Liver (tissue), 9 donors: ENCODE results near the gene ARSB. TPM values are rescaled to one million over a fixed set of nuclear protein-coding genes. Genes with fewer than 3 reads are reported as not detected.

ENCODE experiments used
- DNase-seq: peaks from one replicate; pipeline ENCODE4 v3.0.0-alpha.2; 2017; ENCODE audit warnings: low spot score
- H3K27ac ChIP-seq, 2 donors: one replicate each; pipeline ENCODE4 v1.7.0; 2013; ENCODE audit warnings: inconsistent platforms in 2 of 2, low read length in 2 of 2, control low read depth in 1 of 2, low read depth in 1 of 2, mild to moderate bottlenecking in 1 of 2
- H3K27me3 ChIP-seq, 4 donors: one replicate each; pipeline versions ENCODE4 v1.6.1 to v1.7.0; 2013; ENCODE audit warnings: low read length in 3 of 4, inconsistent platforms in 1 of 4, mild to moderate bottlenecking in 1 of 4, moderate library complexity in 1 of 4; ENCODE audit not compliant: control insufficient read depth in 4 of 4, insufficient read depth in 4 of 4
- H3K36me3 ChIP-seq, 4 donors: one replicate each; pipeline versions ENCODE4 v1.6.1 to v1.7.0; 2013; ENCODE audit warnings: low read length in 3 of 4, mild to moderate bottlenecking in 3 of 4, low read depth in 1 of 4, moderate library complexity in 1 of 4; ENCODE audit not compliant: control insufficient read depth in 4 of 4, insufficient read depth in 3 of 4
- H3K4me1 ChIP-seq, 4 donors: one replicate each; pipeline versions ENCODE4 v1.6.1 to v1.7.0; 2013; ENCODE audit warnings: low read length in 3 of 4, mild to moderate bottlenecking in 3 of 4, moderate library complexity in 1 of 4; ENCODE audit not compliant: control insufficient read depth in 4 of 4, insufficient read depth in 4 of 4
- H3K4me3 ChIP-seq, 3 donors: one replicate each; pipeline versions ENCODE4 v1.6.1 to v1.7.0; 2013; ENCODE audit warnings: low read length in 3 of 3, control low read depth in 1 of 3, low read depth in 1 of 3, mild to moderate bottlenecking in 1 of 3
- H3K9ac ChIP-seq, 2 donors: one replicate each; pipeline ENCODE4 v1.7.0; 2013; ENCODE audit warnings: low read length in 2 of 2, mild to moderate bottlenecking in 2 of 2, moderate library complexity in 2 of 2, control low read depth in 1 of 2, low read depth in 1 of 2
- H3K9me3 ChIP-seq, 4 donors: one replicate each; pipeline versions ENCODE4 v1.6.1 to v1.7.0; 2013; ENCODE audit warnings: low read length in 3 of 4; ENCODE audit not compliant: control insufficient read depth in 4 of 4
- ATF3 ChIP-seq: IDR thresholded peaks from 2 replicates; pipeline ENCODE4 v1.6.1; 2016; ENCODE audit warnings: antibody characterized with exemption
- EGR1 ChIP-seq, 2 donors: IDR thresholded peaks; 2 replicates each; pipeline ENCODE4 v1.6.1; 2016 to 2018; ENCODE audit warnings: antibody characterized with exemption in 2 of 2, low read depth in 2 of 2
- FOXA1 ChIP-seq: IDR thresholded peaks from 2 replicates; pipeline ENCODE4 v1.6.1; 2016; ENCODE audit warnings: antibody characterized with exemption
- FOXA2 ChIP-seq: IDR thresholded peaks from 2 replicates; pipeline ENCODE4 v1.6.1; 2016; ENCODE audit warnings: antibody characterized with exemption
- GABPA ChIP-seq, 2 donors: IDR thresholded peaks in 1 of 2; conservative IDR thresholded peaks in 1 of 2; 2 replicates each; pipeline ENCODE4 v1.6.1; 2016; ENCODE audit warnings: antibody characterized with exemption in 2 of 2, mild to moderate bottlenecking in 1 of 2, moderate library complexity in 1 of 2
- HNF4A ChIP-seq, 2 donors: conservative IDR thresholded peaks; 2 replicates each; pipeline ENCODE4 v1.6.1; 2016; ENCODE audit warnings: antibody characterized with exemption in 2 of 2, mild to moderate bottlenecking in 2 of 2
- HNF4G ChIP-seq: IDR thresholded peaks from 2 replicates; pipeline ENCODE4 v1.6.1; 2016; ENCODE audit warnings: antibody characterized with exemption
- JUND ChIP-seq, 2 donors: IDR thresholded peaks; 2 replicates each; pipeline ENCODE4 v1.6.1; 2016; ENCODE audit warnings: antibody characterized with exemption in 2 of 2
- NR2F2 ChIP-seq: IDR thresholded peaks from 2 replicates; pipeline ENCODE4 v1.6.1; 2016; ENCODE audit warnings: antibody characterized with exemption
- RAD21 ChIP-seq, 2 donors: IDR thresholded peaks; 2 replicates each; pipeline ENCODE4 v1.6.1; 2016; ENCODE audit warnings: antibody characterized with exemption in 2 of 2, mild to moderate bottlenecking in 2 of 2
- REST ChIP-seq: IDR thresholded peaks from 2 replicates; pipeline ENCODE4 v1.6.1; 2016; ENCODE audit warnings: antibody characterized with exemption, mild to moderate bottlenecking
- RXRA ChIP-seq, 2 donors: IDR thresholded peaks; 2 replicates each; pipeline ENCODE4 v1.6.1; 2017 to 2018; ENCODE audit warnings: antibody characterized with exemption in 2 of 2, mild to moderate bottlenecking in 1 of 2
- SP1 ChIP-seq: IDR thresholded peaks from 2 replicates; pipeline ENCODE4 v1.6.1; 2018; ENCODE audit warnings: antibody characterized with exemption, mild to moderate bottlenecking
- TAF1 ChIP-seq: conservative IDR thresholded peaks from 2 replicates; pipeline ENCODE4 v1.6.1; 2016; ENCODE audit warnings: antibody characterized with exemption, mild to moderate bottlenecking
- YY1 ChIP-seq: IDR thresholded peaks from 2 replicates; pipeline ENCODE4 v1.6.1; 2016; ENCODE audit warnings: antibody characterized with exemption, mild to moderate bottlenecking
- WGBS: extraction: QIAGEN DNeasy Blood & Tissue Kit; methylation state at CpG from one replicate; pipeline ENCODE4 v1.1.7; 2013; 5-methylcytosine and 5-hydroxymethylcytosine counted together
- polyA plus RNA-seq, 2 donors: library from polyadenylated mRNA; stranded (reverse) in 1 of 2; unstranded in 1 of 2; fragments of 200-250 nt in 1 of 2; fragments of >200 nt in 1 of 2; fragmentation: Nextera tagmentation in 1 of 2; extraction: Ambion mirVana in 1 of 2; gene quantifications; one replicate each; pipeline versions ENCODE4 v1.2.1 to v1.2.3, GENCODE V29; 2013 to 2015
- total RNA-seq, 2 donors: library from RNA; depleted of rRNA; stranded (reverse); fragments of >200 nt; gene quantifications; one replicate each; pipeline ENCODE4 v1.2.3, GENCODE V29; 2014
- TF ChIP-seq, protein P1 (sequence below): fragments of 150-350 bp; IDR thresholded peaks from 2 replicates; pipeline ENCODE4 v1.5.1; 2017; ENCODE audit warnings: improper control_type of control experiment, low read depth, low read length; ENCODE audit not compliant: missing input control
- TF ChIP-seq, protein P2 (sequence below): IDR thresholded peaks from 2 replicates; pipeline ENCODE4 v1.6.1; 2016; ENCODE audit warnings: antibody characterized with exemption
- TF ChIP-seq, protein P3 (sequence below): IDR thresholded peaks from 2 replicates; pipeline ENCODE4 v1.6.1; 2016; ENCODE audit warnings: antibody characterized with exemption
- donor health status: healthy.
- donor health status: healthy.
- donor health status: healthy.
- donor health status: healthy.
- donor health status: healthy.

ARSB gene
- total and polyA plus RNA-seq, 4 donors: 3.5 to 26.2 (median 8.7) TPM

DNA sequence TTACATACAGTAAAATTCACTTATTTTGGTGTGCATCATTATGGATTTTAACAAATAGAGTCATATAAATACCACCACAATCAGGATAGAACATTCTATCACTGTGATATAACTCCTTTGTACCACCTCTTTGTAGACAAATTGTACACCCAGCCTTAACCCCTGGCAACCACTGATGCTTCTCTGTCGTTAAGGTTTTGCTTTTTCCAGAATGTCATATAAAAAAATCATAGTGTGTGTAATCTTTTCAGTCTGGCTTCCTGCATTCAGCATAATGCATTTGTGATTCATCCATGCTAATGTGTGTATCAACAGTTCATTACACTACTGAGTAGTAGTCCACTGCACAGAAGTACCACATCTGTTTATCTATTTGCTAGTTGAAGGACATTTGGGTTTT is 81.2 kb downstream of the ARSB start:
- no peak for DNase-seq
- Histone ChIP-seq H3K9ac (no peak overlapping the region), H3K9me3 (no peaks in the 10 kb centered on the region), H3K27ac (no peak overlapping the region), H3K4me1 (no peaks in the 10 kb centered on the region), H3K27me3 (no peaks in the 10 kb centered on the region), H3K4me3 (no peak overlapping the region), H3K36me3 (no peaks in the 10 kb centered on the region)
- TF ChIP-seq, protein P1, sequence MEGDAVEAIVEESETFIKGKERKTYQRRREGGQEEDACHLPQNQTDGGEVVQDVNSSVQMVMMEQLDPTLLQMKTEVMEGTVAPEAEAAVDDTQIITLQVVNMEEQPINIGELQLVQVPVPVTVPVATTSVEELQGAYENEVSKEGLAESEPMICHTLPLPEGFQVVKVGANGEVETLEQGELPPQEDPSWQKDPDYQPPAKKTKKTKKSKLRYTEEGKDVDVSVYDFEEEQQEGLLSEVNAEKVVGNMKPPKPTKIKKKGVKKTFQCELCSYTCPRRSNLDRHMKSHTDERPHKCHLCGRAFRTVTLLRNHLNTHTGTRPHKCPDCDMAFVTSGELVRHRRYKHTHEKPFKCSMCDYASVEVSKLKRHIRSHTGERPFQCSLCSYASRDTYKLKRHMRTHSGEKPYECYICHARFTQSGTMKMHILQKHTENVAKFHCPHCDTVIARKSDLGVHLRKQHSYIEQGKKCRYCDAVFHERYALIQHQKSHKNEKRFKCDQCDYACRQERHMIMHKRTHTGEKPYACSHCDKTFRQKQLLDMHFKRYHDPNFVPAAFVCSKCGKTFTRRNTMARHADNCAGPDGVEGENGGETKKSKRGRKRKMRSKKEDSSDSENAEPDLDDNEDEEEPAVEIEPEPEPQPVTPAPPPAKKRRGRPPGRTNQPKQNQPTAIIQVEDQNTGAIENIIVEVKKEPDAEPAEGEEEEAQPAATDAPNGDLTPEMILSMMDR: no peak
- no peak for TF ChIP-seq FOXA2
- TF ChIP-seq TAF1: no peak
- TF ChIP-seq, protein P2, sequence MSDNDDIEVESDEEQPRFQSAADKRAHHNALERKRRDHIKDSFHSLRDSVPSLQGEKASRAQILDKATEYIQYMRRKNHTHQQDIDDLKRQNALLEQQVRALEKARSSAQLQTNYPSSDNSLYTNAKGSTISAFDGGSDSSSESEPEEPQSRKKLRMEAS: no peak
- TF ChIP-seq HNF4G: no peak
- no peak for TF ChIP-seq NR2F2
- TF ChIP-seq, protein P3, sequence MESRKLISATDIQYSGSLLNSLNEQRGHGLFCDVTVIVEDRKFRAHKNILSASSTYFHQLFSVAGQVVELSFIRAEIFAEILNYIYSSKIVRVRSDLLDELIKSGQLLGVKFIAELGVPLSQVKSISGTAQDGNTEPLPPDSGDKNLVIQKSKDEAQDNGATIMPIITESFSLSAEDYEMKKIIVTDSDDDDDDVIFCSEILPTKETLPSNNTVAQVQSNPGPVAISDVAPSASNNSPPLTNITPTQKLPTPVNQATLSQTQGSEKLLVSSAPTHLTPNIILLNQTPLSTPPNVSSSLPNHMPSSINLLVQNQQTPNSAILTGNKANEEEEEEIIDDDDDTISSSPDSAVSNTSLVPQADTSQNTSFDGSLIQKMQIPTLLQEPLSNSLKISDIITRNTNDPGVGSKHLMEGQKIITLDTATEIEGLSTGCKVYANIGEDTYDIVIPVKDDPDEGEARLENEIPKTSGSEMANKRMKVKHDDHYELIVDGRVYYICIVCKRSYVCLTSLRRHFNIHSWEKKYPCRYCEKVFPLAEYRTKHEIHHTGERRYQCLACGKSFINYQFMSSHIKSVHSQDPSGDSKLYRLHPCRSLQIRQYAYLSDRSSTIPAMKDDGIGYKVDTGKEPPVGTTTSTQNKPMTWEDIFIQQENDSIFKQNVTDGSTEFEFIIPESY: no peak
- no peak for TF ChIP-seq FOXA1
- TF ChIP-seq HNF4A (conservative IDR thresholded peaks at IDR 0.05): no peak
- no peak for TF ChIP-seq ATF3
- TF ChIP-seq RAD21 (IDR thresholded peaks at IDR 0.05): no peak
- no peak for TF ChIP-seq EGR1 (IDR thresholded peaks at IDR 0.05; ENCODE audit: low read depth in 2 of 2)
- no peak for TF ChIP-seq SP1
- TF ChIP-seq REST: no peak
- no peak for TF ChIP-seq RXRA (IDR thresholded peaks at IDR 0.05)
- no peak for TF ChIP-seq GABPA (IDR thresholded peaks at IDR 0.05 in 1 of 2, conservative IDR thresholded peaks at IDR 0.05 in 1 of 2)
- no peak for TF ChIP-seq YY1
- no peak for TF ChIP-seq JUND (IDR thresholded peaks at IDR 0.05)
- WGBS: 76% methylated on average over 1 of the region's 1 CpG
